ENCODE measurements around the gene CA10.

Gene CA10

DNA sequence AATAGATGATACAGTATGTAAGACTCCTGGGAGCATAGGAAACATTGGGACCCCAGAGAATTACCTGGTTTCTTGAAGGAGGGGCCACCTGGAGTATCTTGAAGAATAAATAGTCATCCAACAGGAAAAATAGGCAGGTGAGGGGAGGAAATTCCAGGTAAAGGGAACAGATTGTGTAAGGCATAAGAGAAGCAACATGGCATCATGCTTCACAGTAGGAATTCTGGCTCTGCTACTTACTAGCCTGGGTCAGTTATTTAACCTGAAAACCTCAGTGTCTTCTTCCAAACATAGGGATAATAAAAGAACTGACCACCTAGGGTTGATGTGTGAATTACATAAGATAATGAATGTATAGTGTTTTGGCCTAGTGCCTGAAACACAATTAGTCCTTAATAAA, 122.1 kb downstream of the CA10 start:
- Mint-ChIP-seq H3K27ac (no peak overlapping the region), H3K27me3 (ENCODE audit: low read depth) (no peaks in the 10 kb centered on the region), H3K9me3 (no peaks in the 10 kb centered on the region), H3K4me3 (no peak overlapping the region), H3K4me1 (peaks cover 23% of the 10 kb centered on the region), H3K36me3 (ENCODE audit: low read depth) (no peaks in the 10 kb centered on the region)
- TF ChIP-seq, protein P1, sequence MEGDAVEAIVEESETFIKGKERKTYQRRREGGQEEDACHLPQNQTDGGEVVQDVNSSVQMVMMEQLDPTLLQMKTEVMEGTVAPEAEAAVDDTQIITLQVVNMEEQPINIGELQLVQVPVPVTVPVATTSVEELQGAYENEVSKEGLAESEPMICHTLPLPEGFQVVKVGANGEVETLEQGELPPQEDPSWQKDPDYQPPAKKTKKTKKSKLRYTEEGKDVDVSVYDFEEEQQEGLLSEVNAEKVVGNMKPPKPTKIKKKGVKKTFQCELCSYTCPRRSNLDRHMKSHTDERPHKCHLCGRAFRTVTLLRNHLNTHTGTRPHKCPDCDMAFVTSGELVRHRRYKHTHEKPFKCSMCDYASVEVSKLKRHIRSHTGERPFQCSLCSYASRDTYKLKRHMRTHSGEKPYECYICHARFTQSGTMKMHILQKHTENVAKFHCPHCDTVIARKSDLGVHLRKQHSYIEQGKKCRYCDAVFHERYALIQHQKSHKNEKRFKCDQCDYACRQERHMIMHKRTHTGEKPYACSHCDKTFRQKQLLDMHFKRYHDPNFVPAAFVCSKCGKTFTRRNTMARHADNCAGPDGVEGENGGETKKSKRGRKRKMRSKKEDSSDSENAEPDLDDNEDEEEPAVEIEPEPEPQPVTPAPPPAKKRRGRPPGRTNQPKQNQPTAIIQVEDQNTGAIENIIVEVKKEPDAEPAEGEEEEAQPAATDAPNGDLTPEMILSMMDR (IDR thresholded peaks at IDR 0.05; ENCODE audit: unreplicated experiment in 3 of 3), result no peak

DNA sequence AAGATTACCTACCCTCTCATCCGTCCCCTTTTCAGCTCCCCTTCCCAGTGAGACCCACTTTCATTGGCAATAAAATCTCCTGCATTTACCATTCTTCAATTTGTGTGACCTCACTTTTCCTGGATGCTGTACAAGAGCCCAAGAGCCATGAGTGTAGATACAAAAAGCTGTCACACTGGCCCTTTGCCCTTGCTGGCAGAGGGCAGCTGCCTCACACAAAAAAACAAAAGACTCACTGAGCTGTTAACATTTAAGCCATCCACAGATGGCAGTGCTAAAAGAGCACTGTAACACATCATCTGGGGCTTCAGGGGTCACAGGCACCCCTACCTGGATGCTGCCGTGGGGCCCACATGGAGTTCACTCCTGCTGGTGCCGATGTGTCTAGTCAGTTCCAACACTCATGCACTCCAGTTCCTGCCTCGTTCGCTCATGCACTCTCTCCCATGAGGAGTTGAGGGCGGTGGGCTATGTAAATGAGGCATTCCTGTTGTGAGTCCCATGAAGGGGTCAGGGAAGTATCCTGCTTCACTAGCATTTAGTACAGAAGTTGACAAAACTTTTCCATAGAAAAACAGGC, 123.1 kb downstream of the CA10 start:
- H3K9me3 Mint-ChIP-seq, result no peaks in the 10 kb centered on the region
- peaks cover 23% of the 10 kb centered on the region for H3K4me1 Mint-ChIP-seq
- no peaks in the 10 kb centered on the region for H3K27me3 Mint-ChIP-seq (ENCODE audit: low read depth)
- no peaks in the 10 kb centered on the region for H3K36me3 Mint-ChIP-seq (ENCODE audit: low read depth)
- H3K27ac Mint-ChIP-seq, result no peak overlapping the region
- no peak overlapping the region for H3K4me3 Mint-ChIP-seq
- TF ChIP-seq, protein P1 (IDR thresholded peaks at IDR 0.05; ENCODE audit: unreplicated experiment in 3 of 3), result no peak

DNA sequence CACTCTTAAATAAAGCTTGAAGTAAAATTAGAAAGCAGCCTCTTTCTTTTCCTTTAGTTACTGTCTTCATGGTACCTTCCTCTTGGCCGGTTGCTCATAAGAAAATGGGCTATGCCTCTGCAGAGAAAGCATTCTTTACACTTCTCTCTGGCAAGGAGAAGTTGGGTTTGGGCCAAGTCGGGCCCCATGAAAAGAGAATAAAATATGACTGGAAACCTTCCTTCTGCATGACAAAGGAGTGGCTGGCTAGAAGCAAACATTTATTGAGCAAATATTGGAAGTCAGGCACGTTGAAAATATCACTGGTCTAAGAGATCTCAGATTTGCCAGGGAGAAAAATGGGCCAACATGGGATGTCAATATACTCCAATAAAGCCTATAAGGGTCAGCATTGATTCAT, 126.1 kb downstream of the CA10 start:
- H3K27ac Mint-ChIP-seq, result no peak overlapping the region
- H3K27me3 Mint-ChIP-seq (ENCODE audit: low read depth), result no peaks in the 10 kb centered on the region

DNA sequence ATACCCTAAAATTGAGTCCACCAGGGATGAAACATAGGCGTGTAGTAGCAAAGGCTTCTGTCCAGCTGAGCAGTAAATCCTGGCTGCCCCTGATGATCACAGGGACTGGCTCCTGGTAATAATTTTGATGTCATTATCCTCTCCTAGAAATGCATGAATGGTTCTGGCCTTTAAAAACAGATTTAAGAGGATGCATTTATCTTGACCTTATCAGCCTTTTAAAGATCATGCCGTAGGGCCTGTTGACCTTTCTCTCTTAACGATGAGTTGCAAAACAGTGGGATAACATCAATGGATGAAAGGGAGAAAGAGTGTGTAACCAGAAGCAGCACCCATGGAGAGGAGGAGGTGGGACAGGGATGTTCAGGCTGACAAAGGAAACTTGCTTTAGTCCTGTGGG, 128.5 kb downstream of the CA10 start:
- Mint-ChIP-seq H3K36me3 (ENCODE audit: low read depth) (no peaks in the 10 kb centered on the region), H3K27me3 (ENCODE audit: low read depth) (no peaks in the 10 kb centered on the region), H3K27ac (peak overlapping the region in 1 of 3 experiments; percentile 30), H3K4me3 (no peak overlapping the region), H3K4me1 (peaks cover 14% of the 10 kb centered on the region), H3K9me3 (no peaks in the 10 kb centered on the region)
- TF ChIP-seq, protein P1 (IDR thresholded peaks at IDR 0.05; ENCODE audit: unreplicated experiment in 3 of 3), result no peak

More for the DNA sequence above, 126.1 kb downstream of the CA10 start:
- Mint-ChIP-seq H3K9me3 (no peaks in the 10 kb centered on the region), H3K4me3 (no peak overlapping the region), H3K36me3 (ENCODE audit: low read depth) (no peaks in the 10 kb centered on the region), H3K4me1 (peaks cover 11% of the 10 kb centered on the region)
- TF ChIP-seq, protein P1 (IDR thresholded peaks at IDR 0.05; ENCODE audit: unreplicated experiment in 3 of 3), result no peak

DNA sequence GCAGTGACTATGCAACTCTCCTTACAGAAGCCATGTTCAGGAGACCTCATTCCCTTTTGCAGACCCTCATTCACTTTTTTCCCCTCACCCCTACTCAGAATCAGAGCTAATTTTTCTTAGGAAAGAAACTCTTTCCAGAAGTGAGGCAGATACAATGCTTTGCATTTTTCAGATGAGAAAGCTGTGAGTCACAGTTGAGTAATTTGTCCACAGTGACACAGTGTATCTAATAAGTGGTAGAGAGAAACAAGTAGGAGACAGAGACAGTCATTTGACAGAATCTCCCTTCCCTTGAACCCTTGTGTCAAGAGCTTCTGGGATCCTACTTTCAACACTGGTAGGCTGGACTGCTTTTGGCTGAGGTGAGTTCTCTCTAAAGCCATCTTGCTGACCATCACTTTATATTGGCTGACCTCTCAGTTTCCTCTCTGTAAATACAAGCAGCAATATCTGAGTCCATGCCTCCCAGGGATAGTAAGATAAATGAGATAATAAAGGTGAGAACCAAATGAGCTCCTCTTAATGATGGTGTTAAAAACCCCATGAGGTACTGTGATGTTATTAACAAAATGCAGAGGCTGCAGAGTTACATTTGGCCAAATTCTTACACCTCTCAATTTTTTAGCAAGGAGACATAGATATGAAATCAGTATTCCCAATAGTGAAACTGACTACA, 130.8 kb downstream of the CA10 start:
- Mint-ChIP-seq H3K27me3 (ENCODE audit: low read depth) (no peaks in the 10 kb centered on the region), H3K9me3 (peaks cover 2% of the 10 kb centered on the region), H3K4me1 (peaks cover 22% of the 10 kb centered on the region), H3K27ac (no peak overlapping the region), H3K4me3 (no peak overlapping the region), H3K36me3 (ENCODE audit: low read depth) (no peaks in the 10 kb centered on the region)
- TF ChIP-seq, protein P1 (IDR thresholded peaks at IDR 0.05; ENCODE audit: unreplicated experiment in 3 of 3), result no peak

DNA sequence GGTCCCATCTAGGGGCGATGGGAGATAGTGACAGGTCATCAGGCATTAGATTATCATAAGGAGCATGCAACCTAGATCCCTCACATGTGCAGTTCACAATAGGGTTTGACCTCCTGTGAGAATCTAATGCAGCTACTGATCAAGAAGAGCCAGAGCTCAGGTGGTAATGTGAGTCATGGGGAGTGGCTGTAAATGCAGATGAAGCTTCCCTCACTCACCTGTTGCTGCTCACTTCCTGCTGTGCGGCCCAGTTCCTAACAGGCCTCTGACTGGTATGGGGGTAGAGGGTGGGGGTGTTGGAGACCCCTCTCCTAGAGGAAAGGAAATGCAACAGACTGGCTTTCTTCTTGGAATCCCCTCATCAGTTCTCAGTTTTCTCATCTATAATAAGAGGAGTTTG, 131.4 kb downstream of the CA10 start:
- no peaks in the 10 kb centered on the region for H3K36me3 Mint-ChIP-seq (ENCODE audit: low read depth)
- no peaks in the 10 kb centered on the region for H3K27me3 Mint-ChIP-seq (ENCODE audit: low read depth)
- no peak overlapping the region for H3K4me3 Mint-ChIP-seq
- H3K4me1 Mint-ChIP-seq, result peaks cover 22% of the 10 kb centered on the region
- TF ChIP-seq, protein P1 (IDR thresholded peaks at IDR 0.05; ENCODE audit: unreplicated experiment in 3 of 3), result no peak
- no peak overlapping the region for H3K27ac Mint-ChIP-seq
- H3K9me3 Mint-ChIP-seq, result peaks cover 7% of the 10 kb centered on the region
